ENCODE results near the gene SH2D2A. TPM values are rescaled to one million over a fixed set of nuclear protein-coding genes. Genes with fewer than 3 reads are reported as not detected.

Gene SH2D2A
- total RNA-seq, 4 donors from 2014 or later = 0.78 to 7.2 (median 2.9) TPM; not detected in 1

- WGBS, 2 donors = 55 to 58% methylated on average over 7 of the region's 7 CpGs
- TF ChIP-seq CTCF (IDR thresholded peaks at IDR 0.05) = peak in 1 of 5 experiments; percentile 16
- TF ChIP-seq POLR2A (IDR thresholded peaks at IDR 0.05) = no peak
- TF ChIP-seq EP300 (IDR thresholded peaks at IDR 0.05) = peak in 1 of 2 donors; percentile 62
- Histone ChIP-seq H3K36me3 (peaks cover 0 to 53% (median 17%) of the 10 kb centered on the region in 3 donors), H3K4me1 (peaks cover 0 to 43% (median 1%) of the 10 kb centered on the region in 4 donors), H3K9me3 (no peaks in the 10 kb centered on the region), H3K27me3 (no peaks in the 10 kb centered on the region), H3K4me3 (no peak overlapping the region), H3K27ac (no peak overlapping the region)
- DNase-seq (ENCODE audit: low spot score in 2 of 2) = peak in 1 of 2 donors; percentile 20
Observed at GRCh38 chr1:156801409-156802121, 15.1 kb downstream of the SH2D2A start.

GRCh38 chr1:156797212-156797871 is 19.3 kb downstream of the SH2D2A start:
- no peaks in the 10 kb centered on the region for H3K27me3 ChIP-seq

GRCh38 chr1:156796340-156797097 is 20.1 kb downstream of the SH2D2A start:
- DNase-seq (ENCODE audit: low spot score in 2 of 2) = no peak
- TF ChIP-seq CTCF (IDR thresholded peaks at IDR 0.05) (no peak), EP300 (IDR thresholded peaks at IDR 0.05) (no peak), POLR2A (IDR thresholded peaks at IDR 0.05) (no peak)
- H3K4me1 ChIP-seq = peaks cover 0 to 11% (median 0%) of the 10 kb centered on the region in 4 donors
- H3K9me3 ChIP-seq = no peaks in the 10 kb centered on the region
- H3K4me3 ChIP-seq = no peak overlapping the region
- H3K27me3 ChIP-seq = no peaks in the 10 kb centered on the region
- no peak overlapping the region for H3K27ac ChIP-seq
- peaks cover 0 to 98% (median 27%) of the 10 kb centered on the region in 3 donors for H3K36me3 ChIP-seq
- 83 to 87% methylated on average over 8 of the region's 8 CpGs for WGBS, 2 donors

More at GRCh38 chr1:156797212-156797871, 19.3 kb downstream of the SH2D2A start:
- peaks cover 0 to 95% (median 25%) of the 10 kb centered on the region in 3 donors for H3K36me3 ChIP-seq
- WGBS, 2 donors = 33 to 45% methylated on average over 4 of the region's 4 CpGs
- H3K4me1 ChIP-seq = peaks cover 0 to 17% (median 0%) of the 10 kb centered on the region in 4 donors
- peak in 1 of 2 donors; percentile 68 for DNase-seq (ENCODE audit: low spot score in 2 of 2)
- no peaks in the 10 kb centered on the region for H3K9me3 ChIP-seq
- H3K27ac ChIP-seq = no peak overlapping the region
- TF ChIP-seq CTCF (IDR thresholded peaks at IDR 0.05) (peak; percentile 48 to 61 (median 56)), POLR2A (IDR thresholded peaks at IDR 0.05) (no peak)
- no peak overlapping the region for H3K4me3 ChIP-seq

- DNase-seq (ENCODE audit: low spot score in 2 of 2) = no peak
- no peak overlapping the region for H3K4me3 ChIP-seq
- TF ChIP-seq POLR2A (IDR thresholded peaks at IDR 0.05) (no peak), CTCF (IDR thresholded peaks at IDR 0.05) (no peak)
- no peaks in the 10 kb centered on the region for H3K9me3 ChIP-seq
- 34 to 40% methylated on average over 7 of the region's 7 CpGs for WGBS, 2 donors
- H3K27ac ChIP-seq = no peak overlapping the region
- peaks cover 0 to 98% (median 31%) of the 10 kb centered on the region in 3 donors for H3K36me3 ChIP-seq
- H3K27me3 ChIP-seq = no peaks in the 10 kb centered on the region
- peaks cover 0 to 5% (median 0%) of the 10 kb centered on the region in 4 donors for H3K4me1 ChIP-seq
Observed at GRCh38 chr1:156795787-156796186, 20.9 kb downstream of the SH2D2A start.

Data from tibial nerve (tissue), 4 donors.